Measurements from ENCODE around the gene EHF.
"Not testable (repeated sequence)": the region's sequence is repeated elsewhere in the genome, so short reads cannot be mapped to it uniquely, and the experiment has no call there.

EHF gene

GRCh38 chr11:34620820-34621792, at the start of gene EHF:
Gene EHF (plus strand): TSS chr11:34621093. CDS start chr11:34642631, 21,538 bp downstream.
- Mint-ChIP-seq H3K9me3 (no peaks in the 10 kb centered on the region), H3K27ac (no peak within 1 kb of the TSS), H3K4me1 (peaks cover 13% of the 10 kb centered on the region), H3K4me3 (no peak within 1 kb of the TSS), H3K36me3 (no peaks in the 10 kb centered on the region)
- ATAC-seq (no peak), DNase-seq (ENCODE audit: low spot score in 2 of 2) (no peak)

GRCh38 chr11:34573537-34573936, 47.4 kb upstream of the EHF start:
- no peaks in the 10 kb centered on the region for H3K36me3 Mint-ChIP-seq
- H3K27ac Mint-ChIP-seq = no peak overlapping the region
- peaks cover 4% of the 10 kb centered on the region for H3K4me1 Mint-ChIP-seq
- H3K9me3 Mint-ChIP-seq = no peaks in the 10 kb centered on the region
- DNase-seq (ENCODE audit: low spot score in 2 of 2) = no peak
- no peak overlapping the region for H3K4me3 Mint-ChIP-seq
- no peak for ATAC-seq

- Mint-ChIP-seq H3K9me3 (no peaks in the 10 kb centered on the region), H3K4me3 (no peak overlapping the region), H3K36me3 (no peaks in the 10 kb centered on the region), H3K4me1 (peaks cover 2% of the 10 kb centered on the region), H3K27ac (no peak overlapping the region)
- ATAC-seq (no peak), DNase-seq (ENCODE audit: low spot score in 2 of 2) (no peak)
These were observed 45.6 kb upstream of the EHF start for GRCh38 chr11:34575261-34575660.

GRCh38 chr11:34575671-34576070, 45.2 kb upstream of the EHF start:
- ATAC-seq = no peak
- no peak for DNase-seq (ENCODE audit: low spot score in 2 of 2)
- no peaks in the 10 kb centered on the region for H3K9me3 Mint-ChIP-seq
- no peak overlapping the region for H3K27ac Mint-ChIP-seq
- H3K4me3 Mint-ChIP-seq = no peak overlapping the region
- no peaks in the 10 kb centered on the region for H3K4me1 Mint-ChIP-seq
- no peaks in the 10 kb centered on the region for H3K36me3 Mint-ChIP-seq

GRCh38 chr11:34576331-34576730, 44.6 kb upstream of the EHF start:
- Mint-ChIP-seq H3K9me3 (no peaks in the 10 kb centered on the region), H3K4me3 (no peak overlapping the region), H3K4me1 (no peaks in the 10 kb centered on the region), H3K36me3 (no peaks in the 10 kb centered on the region), H3K27ac (no peak overlapping the region)
- no peak for DNase-seq (ENCODE audit: low spot score in 2 of 2)
- ATAC-seq = no peak

- DNase-seq (ENCODE audit: low spot score in 2 of 2) = no peak
- no peaks in the 10 kb centered on the region for H3K9me3 Mint-ChIP-seq
- H3K4me1 Mint-ChIP-seq = peaks cover 5% of the 10 kb centered on the region
- no peaks in the 10 kb centered on the region for H3K36me3 Mint-ChIP-seq
- H3K27ac Mint-ChIP-seq = no peak overlapping the region
- ATAC-seq = no peak
- no peak overlapping the region for H3K4me3 Mint-ChIP-seq
These were observed 37.1 kb upstream of the EHF start for GRCh38 chr11:34583818-34584217.

- Mint-ChIP-seq H3K4me1 (peaks cover 5% of the 10 kb centered on the region), H3K27ac (no peak overlapping the region), H3K9me3 (no peaks in the 10 kb centered on the region), H3K36me3 (no peaks in the 10 kb centered on the region), H3K4me3 (no peak overlapping the region)
- no peak for ATAC-seq
- DNase-seq (ENCODE audit: low spot score in 2 of 2) = no peak
These were observed 35.6 kb upstream of the EHF start for GRCh38 chr11:34585304-34585734.

- DNase-seq (ENCODE audit: low spot score in 2 of 2) = no peak
- no peak for ATAC-seq
- Mint-ChIP-seq H3K4me3 (no peak overlapping the region), H3K9me3 (no peaks in the 10 kb centered on the region), H3K27ac (no peak overlapping the region), H3K4me1 (peaks cover 5% of the 10 kb centered on the region), H3K36me3 (no peaks in the 10 kb centered on the region)
These were observed 35.0 kb upstream of the EHF start for GRCh38 chr11:34585735-34586487.

GRCh38 chr11:34586488-34587281, 34.2 kb upstream of the EHF start:
- Mint-ChIP-seq H3K36me3 (no peaks in the 10 kb centered on the region), H3K9me3 (no peaks in the 10 kb centered on the region), H3K27ac (no peak overlapping the region), H3K4me1 (peaks cover 5% of the 10 kb centered on the region), H3K4me3 (no peak overlapping the region)
- no peak for ATAC-seq
- no peak for DNase-seq (ENCODE audit: low spot score in 2 of 2)

GRCh38 chr11:34587282-34587677, 33.6 kb upstream of the EHF start:
- no peak for ATAC-seq

GRCh38 chr11:34588023-34588422, 32.9 kb upstream of the EHF start:
- no peak overlapping the region for H3K27ac Mint-ChIP-seq
- peaks cover 5% of the 10 kb centered on the region for H3K4me1 Mint-ChIP-seq
- H3K9me3 Mint-ChIP-seq = peaks cover 3% of the 10 kb centered on the region
- H3K4me3 Mint-ChIP-seq = no peak overlapping the region
- DNase-seq (ENCODE audit: low spot score in 2 of 2) (no peak), ATAC-seq (no peak)
- H3K36me3 Mint-ChIP-seq = no peaks in the 10 kb centered on the region

More at GRCh38 chr11:34587282-34587677, 33.6 kb upstream of the EHF start:
- H3K27ac Mint-ChIP-seq = no peak overlapping the region
- no peaks in the 10 kb centered on the region for H3K9me3 Mint-ChIP-seq
- no peaks in the 10 kb centered on the region for H3K36me3 Mint-ChIP-seq
- H3K4me1 Mint-ChIP-seq = peaks cover 5% of the 10 kb centered on the region
- no peak for DNase-seq (ENCODE audit: low spot score in 2 of 2)
- H3K4me3 Mint-ChIP-seq = no peak overlapping the region

- peaks cover 6% of the 10 kb centered on the region for H3K9me3 Mint-ChIP-seq
- H3K4me3 Mint-ChIP-seq = no peak overlapping the region
- no peak overlapping the region for H3K27ac Mint-ChIP-seq
- no peak for ATAC-seq
- H3K36me3 Mint-ChIP-seq = no peaks in the 10 kb centered on the region
- no peak for DNase-seq (ENCODE audit: low spot score in 2 of 2)
- H3K4me1 Mint-ChIP-seq = peaks cover 5% of the 10 kb centered on the region
These were observed 32.2 kb upstream of the EHF start for GRCh38 chr11:34588701-34589100.

- not testable (repeated sequence) for ATAC-seq; H3K36me3 Mint-ChIP-seq; DNase-seq (ENCODE audit: low spot score in 2 of 2); H3K9me3 Mint-ChIP-seq; H3K27ac Mint-ChIP-seq; H3K4me1 Mint-ChIP-seq; H3K4me3 Mint-ChIP-seq
These were observed 31.7 kb upstream of the EHF start for GRCh38 chr11:34589177-34589576.

- Mint-ChIP-seq H3K36me3 (no peaks in the 10 kb centered on the region), H3K4me3 (no peak overlapping the region), H3K9me3 (peaks cover 9% of the 10 kb centered on the region), H3K4me1 (no peaks in the 10 kb centered on the region), H3K27ac (no peak overlapping the region)
- ATAC-seq (no peak), DNase-seq (ENCODE audit: low spot score in 2 of 2) (no peak)
These were observed 27.8 kb upstream of the EHF start for GRCh38 chr11:34593085-34593484.

GRCh38 chr11:34594603-34595002, 26.3 kb upstream of the EHF start:
- Mint-ChIP-seq H3K27ac (no peak overlapping the region), H3K9me3 (peaks cover 9% of the 10 kb centered on the region), H3K4me1 (peaks cover 5% of the 10 kb centered on the region), H3K36me3 (no peaks in the 10 kb centered on the region), H3K4me3 (no peak overlapping the region)
- ATAC-seq (no peak), DNase-seq (ENCODE audit: low spot score in 2 of 2) (no peak)

Measured in stimulated activated effector memory CD8-positive, alpha-beta T cell treated with anti-CD3 and anti-CD28 coated beads, Interleukin-12 subunit alpha, Interleukin-12 subunit beta, amount 100 ng/mL, for 72 hours (primary cell).